G401 (cell line): ENCODE data around the gene APP. TPM values are rescaled to one million over a fixed set of nuclear protein-coding genes. Genes with fewer than 3 reads are reported as not detected.
"Not testable (repeated sequence)": the region's sequence is repeated elsewhere in the genome, so short reads cannot be mapped to it uniquely, and the experiment has no call there.

Experiments
- DNase-seq: peaks from one replicate; pipeline ENCODE4 v3.0.0-alpha.2; 2015; ENCODE audit warnings: low spot score
- in situ Hi-C: cut with HindIII; loops from 2 replicates; pipeline ENCODE4 v1.10.0; 2016; ENCODE audit warnings: low sequenced_read_pairs, mixed read lengths
- total RNA-seq: library from RNA; depleted of rRNA; stranded (reverse); fragments of >200 nt; shearing (Covaris generic); gene quantifications from 2 replicates; pipeline ENCODE4 v1.2.3, GENCODE V29; 2014

The APP gene
- total RNA-seq, 1 experiment from 2014 or later: 254 TPM

- in situ Hi-C loops: no loop called here
- DNase-seq: peak; percentile 82
Observed at GRCh38 chr21:26047279-26047967, 123.1 kb downstream of the APP start.

GRCh38 chr21:26043891-26044290, 126.7 kb downstream of the APP start:
- in situ Hi-C loops: no loop called here
- DNase-seq: no peak

GRCh38 chr21:26042181-26042876, 128.2 kb downstream of the APP start:
- no peak for DNase-seq
- in situ Hi-C loops: no loop called here

GRCh38 chr21:26041431-26042180, 129.0 kb downstream of the APP start:
- in situ Hi-C loops: no loop called here
- peak; percentile 44 for DNase-seq

GRCh38 chr21:26036916-26037315, 133.7 kb downstream of the APP start:
- DNase-seq: no peak
- in situ Hi-C loops: no loop called here

- in situ Hi-C loops: no loop called here
- no peak for DNase-seq
Observed at GRCh38 chr21:26032263-26032662, 138.3 kb downstream of the APP start.

- in situ Hi-C loops: no loop called here
- no peak for DNase-seq
Observed at GRCh38 chr21:26028183-26028582, 142.4 kb downstream of the APP start.

- in situ Hi-C loops: no loop called here
- DNase-seq: no peak
Observed at GRCh38 chr21:26027696-26028095, 142.9 kb downstream of the APP start.

- in situ Hi-C loops: no loop called here
- DNase-seq: no peak
Observed at GRCh38 chr21:26025536-26026512, 144.7 kb downstream of the APP start.

GRCh38 chr21:26023406-26023805, 147.2 kb downstream of the APP start:
- in situ Hi-C loops, DNase-seq: not testable (repeated sequence)

- in situ Hi-C loops, DNase-seq: not testable (repeated sequence)
Observed at GRCh38 chr21:26022598-26023337, 147.8 kb downstream of the APP start.

- no peak for DNase-seq
- in situ Hi-C loops: no loop called here
Observed at GRCh38 chr21:26020510-26020909, 150.1 kb downstream of the APP start.

GRCh38 chr21:26020081-26020480, 150.5 kb downstream of the APP start:
- in situ Hi-C loops: no loop called here
- DNase-seq: no peak

GRCh38 chr21:26019236-26019635, 151.3 kb downstream of the APP start:
- DNase-seq: peak; percentile 33
- in situ Hi-C loops: no loop called here

GRCh38 chr21:26013970-26014369, 156.6 kb downstream of the APP start:
- no peak for DNase-seq
- in situ Hi-C loops: no loop called here

GRCh38 chr21:26012482-26012881, 158.1 kb downstream of the APP start:
- in situ Hi-C loops, DNase-seq: not testable (repeated sequence)

GRCh38 chr21:26011292-26011940, 159.2 kb downstream of the APP start:
- in situ Hi-C loops: no loop called here
- peak; percentile 64 for DNase-seq

- in situ Hi-C loops: no loop called here
- peak; percentile 87 for DNase-seq
Observed at GRCh38 chr21:26007951-26008498, 162.5 kb downstream of the APP start.
